Right kidney (tissue), 1 donor: Measurements from ENCODE around the gene GGACT.

Experiments used
- DNase-seq: peaks from one replicate; pipeline ENCODE4 v3.0.0-alpha.2; 2016

GGACT gene

DNA sequence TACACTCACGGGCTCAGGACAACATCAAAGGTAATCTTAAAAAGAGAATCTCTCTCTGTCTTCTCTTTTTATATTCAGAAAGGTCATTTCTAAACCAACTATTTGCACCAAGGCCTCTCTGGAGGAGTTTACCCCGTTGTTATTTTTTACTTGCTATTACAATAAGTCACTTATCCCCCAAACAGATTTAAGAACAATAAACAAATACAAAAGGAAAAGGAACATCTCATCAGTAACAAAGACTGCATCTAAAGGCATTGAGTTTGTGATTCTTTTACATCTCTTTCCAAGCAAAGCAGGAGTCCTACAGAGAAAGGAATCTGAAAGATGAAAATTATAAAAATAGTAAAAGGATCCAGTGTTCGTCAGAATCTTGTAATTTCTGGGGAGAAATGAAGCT, 75.4 kb downstream of the GGACT start:
- DNase-seq = no peak

- no peak for DNase-seq
These were observed 76.2 kb downstream of the GGACT start for GRCh38 chr13:100512422-100512821.

DNA sequence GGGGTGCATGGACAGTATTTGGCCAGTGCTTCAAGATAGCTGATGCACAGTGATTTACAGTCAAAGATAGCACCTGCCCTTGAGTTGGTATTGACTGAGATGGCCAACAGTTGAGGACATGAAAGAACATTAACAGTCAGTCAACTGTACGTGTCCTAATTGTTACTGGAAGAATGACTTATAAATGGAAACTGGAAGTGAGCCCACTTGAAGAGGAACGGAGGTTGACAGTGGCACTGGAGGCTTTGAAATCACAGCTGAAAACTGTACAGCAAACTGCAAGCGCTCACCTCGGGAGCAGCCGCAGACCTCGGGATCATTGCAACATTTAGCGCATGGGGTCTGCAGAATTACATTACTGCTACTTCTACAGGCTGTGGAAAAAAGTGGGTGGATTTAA, 77.1 kb downstream of the GGACT start:
- DNase-seq = no peak

GRCh38 chr13:100510208-100510957, 78.2 kb downstream of the GGACT start:
- no peak for DNase-seq

GRCh38 chr13:100508996-100509395, 79.6 kb downstream of the GGACT start:
- no peak for DNase-seq

DNA sequence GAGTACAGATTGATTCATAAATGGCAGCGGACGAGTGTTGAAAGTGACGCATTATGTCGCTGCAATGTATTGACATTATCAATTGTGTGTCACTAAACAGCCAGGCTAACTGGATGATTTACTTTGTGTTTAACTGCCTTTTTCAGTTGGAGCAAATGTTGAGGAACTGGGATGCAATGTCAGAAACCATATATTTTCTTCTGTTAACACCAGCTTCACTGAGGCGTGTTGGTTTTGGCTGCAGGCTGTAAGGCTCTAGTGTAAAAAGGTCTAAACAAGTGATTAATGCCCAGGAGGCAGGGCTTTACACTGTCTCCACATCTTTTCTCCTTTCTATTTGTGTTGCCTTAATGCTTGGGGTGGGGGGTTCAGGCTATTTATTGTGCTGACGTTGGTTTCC, 80.1 kb downstream of the GGACT start:
- DNase-seq = no peak

GRCh38 chr13:100506600-100507422, 81.8 kb downstream of the GGACT start:
- DNase-seq = no peak

- no peak for DNase-seq
These were observed 82.4 kb downstream of the GGACT start for GRCh38 chr13:100506154-100506553.

DNA sequence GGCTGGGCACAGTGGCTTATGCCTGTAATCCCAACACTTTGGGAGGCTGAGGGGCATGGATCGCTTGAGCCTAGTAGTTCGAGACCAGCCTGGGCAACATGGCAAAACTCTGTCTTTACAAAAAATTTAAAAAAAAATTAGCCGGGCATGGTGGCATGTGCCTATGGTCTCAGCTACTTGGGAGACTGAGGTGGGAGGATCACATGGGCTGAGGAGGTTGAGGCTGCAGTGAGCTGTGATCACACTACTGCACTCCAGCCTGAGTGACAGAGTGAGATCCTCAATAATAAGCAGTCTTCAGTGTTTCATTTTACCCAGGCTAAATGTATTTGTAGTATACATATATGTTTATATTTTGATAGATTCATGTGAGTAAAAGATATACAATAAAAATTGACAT, 85.0 kb downstream of the GGACT start:
- no peak for DNase-seq

- DNase-seq = no peak
These were observed 86.1 kb downstream of the GGACT start for GRCh38 chr13:100502446-100502845.

DNA sequence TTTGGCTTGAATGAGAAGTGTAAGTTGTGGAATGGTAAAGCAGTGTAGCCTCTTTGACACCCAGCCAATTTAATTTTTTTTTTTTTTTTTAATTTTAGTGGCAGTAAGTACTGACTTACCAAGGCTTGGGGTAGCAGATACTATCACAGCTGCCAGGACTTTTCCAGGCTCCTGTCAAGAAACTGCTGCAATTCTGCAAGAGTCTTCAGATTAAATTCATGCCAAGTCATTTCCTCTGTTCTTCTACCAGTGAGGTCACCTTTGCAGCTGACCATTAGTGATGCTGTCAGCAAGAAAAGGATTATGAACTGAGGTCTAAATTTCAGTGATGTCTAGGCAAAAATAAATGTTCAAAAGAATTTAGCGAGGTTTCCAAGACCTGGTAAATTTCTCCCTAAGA, 91.2 kb downstream of the GGACT start:
- DNase-seq = no peak

DNA sequence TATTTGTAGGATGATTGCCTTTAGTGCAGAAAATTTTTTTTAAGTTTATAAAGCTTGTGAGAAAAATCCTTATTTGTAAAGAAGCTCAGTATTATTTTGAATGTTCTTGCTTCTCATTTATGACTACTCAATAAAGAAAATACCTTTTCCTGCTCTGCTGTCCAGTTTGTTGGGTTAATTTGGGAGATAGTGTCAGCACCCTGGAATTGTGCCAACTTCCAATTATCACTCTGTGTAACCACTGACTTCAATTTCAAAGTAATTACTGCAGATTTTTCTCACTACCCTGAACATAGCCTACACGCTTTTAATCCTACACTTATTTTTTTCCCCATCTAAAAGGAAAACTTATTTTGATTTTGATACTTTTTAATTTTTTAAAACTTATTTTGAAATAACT, 93.1 kb downstream of the GGACT start:
- no peak for DNase-seq

- DNase-seq = no peak
These were observed 95.2 kb downstream of the GGACT start for GRCh38 chr13:100493418-100493817.

GRCh38 chr13:100491164-100491842, 97.3 kb downstream of the GGACT start:
- DNase-seq = no peak

- DNase-seq = no peak
These were observed 97.9 kb downstream of the GGACT start for GRCh38 chr13:100490692-100491091.

- DNase-seq = no peak
These were observed 103.3 kb downstream of the GGACT start for GRCh38 chr13:100485265-100485664.

DNA sequence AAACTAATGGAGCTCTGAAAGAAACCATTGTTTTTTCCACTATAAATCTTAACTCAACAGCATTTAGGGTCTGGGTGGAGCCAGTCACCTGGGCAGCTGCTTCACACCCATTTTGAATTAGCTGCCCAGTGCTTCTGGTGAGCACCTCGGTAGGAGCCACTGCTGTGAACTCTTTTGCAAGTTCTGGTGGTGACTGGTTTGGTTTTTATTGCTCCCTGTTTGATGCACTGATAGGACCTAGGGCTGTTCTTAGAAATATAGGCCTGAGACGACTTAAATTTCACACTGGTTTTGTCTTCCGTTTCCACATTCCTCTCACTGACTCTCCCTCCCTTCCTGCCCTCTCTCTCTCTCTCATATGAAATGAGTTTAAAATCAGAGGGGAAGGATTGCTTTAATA, 103.9 kb downstream of the GGACT start:
- no peak for DNase-seq

- no peak for DNase-seq
These were observed 104.7 kb downstream of the GGACT start for GRCh38 chr13:100483841-100484381.

DNA sequence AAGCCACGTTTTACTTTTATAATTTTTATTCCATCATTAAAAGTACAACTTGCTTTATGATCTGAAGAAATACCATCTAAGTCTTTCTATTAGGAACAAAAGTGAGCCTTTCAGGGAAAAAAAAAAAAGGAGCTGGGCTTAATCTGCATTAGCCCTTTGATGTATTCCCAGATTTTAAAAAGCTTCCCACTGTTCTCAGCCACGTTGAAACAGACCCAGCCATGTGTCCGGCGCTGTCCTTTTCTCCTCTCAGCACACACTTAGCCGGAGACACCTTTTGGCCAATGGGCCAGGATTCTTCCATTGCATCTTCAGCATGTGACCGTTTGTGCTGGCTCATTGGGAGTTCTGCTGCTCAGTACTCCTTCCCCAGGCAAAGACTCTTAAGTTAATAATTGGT, 105.5 kb downstream of the GGACT start:
- DNase-seq = no peak

DNA sequence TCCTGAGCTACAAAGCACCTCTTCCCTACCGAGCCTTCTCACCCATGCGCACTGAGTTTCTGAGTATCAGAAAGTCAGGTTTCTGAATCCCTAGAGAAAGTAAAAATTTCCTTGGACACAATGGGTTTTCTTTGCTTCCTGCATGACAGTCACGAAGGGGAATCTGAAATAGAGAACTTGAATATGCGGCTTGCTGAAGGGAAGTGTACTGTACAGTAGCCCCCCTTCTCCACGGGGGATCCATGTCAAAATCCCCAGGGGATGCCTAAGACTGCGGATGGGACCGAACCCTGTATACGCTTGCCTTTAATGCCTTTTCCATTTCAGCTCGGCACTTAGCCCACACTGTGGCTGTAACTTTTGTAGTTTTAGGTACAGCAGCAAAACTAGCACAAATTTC, 107.9 kb downstream of the GGACT start:
- DNase-seq = no peak
